Loucy (cell line): ENCODE results near the gene SPATA7.

ENCODE experiments used
- EZH2phosphoT487 ChIP-seq: fragments of 200-600 bp; IDR thresholded peaks from 2 replicates; pipeline ENCODE4 v1.6.1; 2018; ENCODE audit warnings: antibody characterized with exemption, mild to moderate bottlenecking, moderate library complexity, borderline replicate concordance
- TF ChIP-seq, protein P1 (sequence below): fragments of 200-600 bp; sonication (generic); conservative IDR thresholded peaks from 2 replicates; pipeline ENCODE4 v1.5.1; 2014; ENCODE audit warnings: mild to moderate bottlenecking, antibody characterized with exemption, low read length

DNA sequence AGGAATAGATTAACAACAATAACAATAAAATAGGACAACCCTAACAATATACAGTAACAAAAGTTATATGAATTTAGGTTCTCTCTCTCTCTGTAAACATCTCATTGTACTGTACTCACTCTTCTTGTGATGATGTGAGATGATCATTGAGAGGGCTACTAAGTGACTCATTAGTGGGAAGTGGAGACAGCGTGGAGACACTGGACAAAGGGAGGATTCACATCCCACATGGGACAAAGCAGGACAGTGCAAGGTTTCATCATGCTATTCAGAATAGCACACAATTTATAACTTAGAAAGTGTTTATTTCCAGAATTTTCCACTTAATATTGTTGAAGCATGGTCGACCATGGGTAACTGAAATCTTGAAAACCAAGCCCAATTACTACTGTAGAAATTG, 26.0 kb upstream of the SPATA7 start:
- TF ChIP-seq, protein P1, sequence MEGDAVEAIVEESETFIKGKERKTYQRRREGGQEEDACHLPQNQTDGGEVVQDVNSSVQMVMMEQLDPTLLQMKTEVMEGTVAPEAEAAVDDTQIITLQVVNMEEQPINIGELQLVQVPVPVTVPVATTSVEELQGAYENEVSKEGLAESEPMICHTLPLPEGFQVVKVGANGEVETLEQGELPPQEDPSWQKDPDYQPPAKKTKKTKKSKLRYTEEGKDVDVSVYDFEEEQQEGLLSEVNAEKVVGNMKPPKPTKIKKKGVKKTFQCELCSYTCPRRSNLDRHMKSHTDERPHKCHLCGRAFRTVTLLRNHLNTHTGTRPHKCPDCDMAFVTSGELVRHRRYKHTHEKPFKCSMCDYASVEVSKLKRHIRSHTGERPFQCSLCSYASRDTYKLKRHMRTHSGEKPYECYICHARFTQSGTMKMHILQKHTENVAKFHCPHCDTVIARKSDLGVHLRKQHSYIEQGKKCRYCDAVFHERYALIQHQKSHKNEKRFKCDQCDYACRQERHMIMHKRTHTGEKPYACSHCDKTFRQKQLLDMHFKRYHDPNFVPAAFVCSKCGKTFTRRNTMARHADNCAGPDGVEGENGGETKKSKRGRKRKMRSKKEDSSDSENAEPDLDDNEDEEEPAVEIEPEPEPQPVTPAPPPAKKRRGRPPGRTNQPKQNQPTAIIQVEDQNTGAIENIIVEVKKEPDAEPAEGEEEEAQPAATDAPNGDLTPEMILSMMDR, result no peak
- no peak for TF ChIP-seq EZH2phosphoT487
